HepG2 (cell line): ENCODE data around the gene STRADB. TPM values are rescaled to one million over a fixed set of nuclear protein-coding genes. Genes with fewer than 3 reads are reported as not detected.

Experiments
- GABPA ChIP-seq, 2 experiments: IDR thresholded peaks; 2 replicates each; pipeline ENCODE4 v1.6.1; 2011 to 2016; ENCODE audit warnings: low read depth in 2 of 2, low read length in 1 of 2, missing biosample characterization in 1 of 2, missing genetic modification characterization in 1 of 2
- MEF2D ChIP-seq: sonication (generic); formaldehyde crosslinking; IDR thresholded peaks from 2 replicates; pipeline ENCODE4 v1.5.1; 2020; ENCODE audit warnings: mild to moderate bottlenecking, missing genetic modification reagents
- POLR2AphosphoS5 ChIP-seq: IDR thresholded peaks from 2 replicates; pipeline ENCODE4 v1.6.1; 2012; ENCODE audit warnings: low read depth, low read length
- RAD51 ChIP-seq: fragments of 450-650 bp; IDR thresholded peaks from 2 replicates; pipeline ENCODE4 v1.6.1; 2016; ENCODE audit warnings: borderline replicate concordance
- ZFP36 ChIP-seq: fragments of 150-350 bp; IDR thresholded peaks from 2 replicates; pipeline ENCODE4 v1.6.1; 2018; ENCODE audit warnings: borderline replicate concordance, low read length, low read depth; ENCODE audit not compliant: partially characterized antibody
- ZNF382 ChIP-seq: sonication (generic); formaldehyde crosslinking; IDR thresholded peaks from 2 replicates; pipeline ENCODE4 v1.5.0; 2020; ENCODE audit warnings: missing genetic modification reagents, mild to moderate bottlenecking, borderline replicate concordance
- ZSCAN25 ChIP-seq: sonication (generic); formaldehyde crosslinking; IDR thresholded peaks from 2 replicates; pipeline ENCODE4 v1.8.0; 2022; ENCODE audit warnings: mild to moderate bottlenecking, missing genetic modification reagents
- polyA plus RNA-seq, 8 experiments: library from polyadenylated mRNA; depleted of rRNA in 3 of 8; stranded (reverse) in 7 of 8; unstranded in 1 of 8; fragments of >200 nt; fragmentation: Illumina TruSeq in 4 of 8; extraction: Trizol in 4 of 8; gene quantifications; 2 replicates each; pipeline versions ENCODE4 v1.2.1 to v1.2.3, GENCODE V29; 2011 to 2016; ENCODE audit warnings: low read depth in 4 of 8, missing spikeins in 1 of 8, mixed read lengths in 1 of 8; ENCODE audit not compliant: insufficient read depth in 1 of 8
- total RNA-seq, 5 experiments: library from RNA; depleted of rRNA; stranded (reverse); fragments of >200 nt; fragmentation: Illumina TruSeq; extraction: Trizol; gene quantifications; 2 replicates each; pipeline ENCODE4 v1.2.3, GENCODE V29; 2016; ENCODE audit warnings: low read depth in 1 of 5
- TF ChIP-seq, protein P1 (sequence below), 2 experiments: sonication (generic) in 1 of 2; formaldehyde crosslinking in 1 of 2; IDR thresholded peaks; 2 replicates each; pipeline versions ENCODE4 v1.5.1 to v1.6.1; 2011 to 2020; ENCODE audit warnings: borderline replicate concordance in 1 of 2, low read depth in 1 of 2, low read length in 1 of 2, mild to moderate bottlenecking in 1 of 2, missing genetic modification reagents in 1 of 2, moderate library complexity in 1 of 2
- TF ChIP-seq, protein P2 (sequence below): IDR thresholded peaks from 2 replicates; pipeline ENCODE4 v1.6.1; 2016; ENCODE audit warnings: missing genetic modification reagents, missing compliant biosample characterization

STRADB gene
- total and polyA plus RNA-seq, 2 of the 13 experiments (the other 11 are each of a cell fraction or from before 2014, with no cell fraction given), result 34.1 to 66.6 TPM

DNA sequence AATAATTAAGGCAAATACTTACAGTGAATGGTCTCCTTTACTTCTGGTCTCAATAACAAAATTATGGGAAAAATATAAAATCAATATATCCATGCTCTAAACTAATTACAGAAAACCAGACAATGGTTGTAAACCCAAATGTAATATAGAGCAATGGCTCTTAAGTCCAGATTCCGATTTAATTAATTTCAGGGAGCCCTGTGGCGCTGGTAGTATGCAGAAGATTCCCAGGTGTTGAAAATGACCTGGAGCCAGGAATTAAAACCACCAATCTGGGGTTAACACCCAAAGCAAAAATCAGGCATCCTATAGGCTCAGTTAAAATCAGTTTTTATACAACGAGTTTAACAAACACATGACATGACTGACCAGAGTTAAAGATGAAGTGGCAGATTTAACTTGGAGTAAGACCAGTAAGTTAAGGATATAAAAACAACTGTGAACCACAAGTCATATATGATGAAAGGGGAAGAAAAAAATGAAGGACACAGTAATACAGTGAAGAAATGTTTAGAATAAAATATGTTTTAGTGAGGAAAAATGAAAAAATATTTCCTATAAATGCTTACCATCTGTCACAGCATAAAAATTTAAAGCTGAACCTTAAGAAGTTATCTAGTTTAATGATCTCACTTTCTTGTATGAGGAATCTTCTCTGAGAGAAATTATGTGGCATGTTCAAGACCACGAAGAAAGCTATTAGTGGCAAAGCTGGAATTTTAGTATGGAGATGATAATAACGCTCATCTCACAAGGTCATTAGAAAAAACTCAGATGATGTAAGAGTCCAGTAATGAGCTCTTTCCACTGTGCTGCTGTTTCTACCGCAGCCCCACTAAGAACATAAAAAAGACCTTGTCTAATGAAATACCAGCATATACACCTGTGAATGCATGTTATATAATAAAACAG lies 48.6 kb upstream of the STRADB start (continued):
- TF ChIP-seq, protein P1, sequence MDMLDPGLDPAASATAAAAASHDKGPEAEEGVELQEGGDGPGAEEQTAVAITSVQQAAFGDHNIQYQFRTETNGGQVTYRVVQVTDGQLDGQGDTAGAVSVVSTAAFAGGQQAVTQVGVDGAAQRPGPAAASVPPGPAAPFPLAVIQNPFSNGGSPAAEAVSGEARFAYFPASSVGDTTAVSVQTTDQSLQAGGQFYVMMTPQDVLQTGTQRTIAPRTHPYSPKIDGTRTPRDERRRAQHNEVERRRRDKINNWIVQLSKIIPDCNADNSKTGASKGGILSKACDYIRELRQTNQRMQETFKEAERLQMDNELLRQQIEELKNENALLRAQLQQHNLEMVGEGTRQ (IDR thresholded peaks at IDR 0.05; ENCODE audit: low read depth, low read length), result no peak
- TF ChIP-seq, protein P1 (CRISPR knock-in tag; IDR thresholded peaks at IDR 0.05; ENCODE audit: borderline replicate concordance), result no peak
- TF ChIP-seq POLR2AphosphoS5 (no peak), RAD51 (no peak), GABPA (IDR thresholded peaks at IDR 0.05; ENCODE audit: low read depth, low read length) (no peak), GABPA (CRISPR knock-in tag; IDR thresholded peaks at IDR 0.05; ENCODE audit: low read depth) (no peak), ZSCAN25 (CRISPR knock-in tag) (no peak), ZFP36 (no peak), ZNF382 (CRISPR knock-in tag) (no peak), MEF2D (CRISPR knock-in tag) (no peak)
- TF ChIP-seq, protein P2, sequence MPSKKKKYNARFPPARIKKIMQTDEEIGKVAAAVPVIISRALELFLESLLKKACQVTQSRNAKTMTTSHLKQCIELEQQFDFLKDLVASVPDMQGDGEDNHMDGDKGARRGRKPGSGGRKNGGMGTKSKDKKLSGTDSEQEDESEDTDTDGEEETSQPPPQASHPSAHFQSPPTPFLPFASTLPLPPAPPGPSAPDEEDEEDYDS (CRISPR knock-in tag), result no peak
